K562 (cell line): ENCODE measurements around the gene LTK. TPM values are rescaled to one million over a fixed set of nuclear protein-coding genes. Genes with fewer than 3 reads are reported as not detected.

Source experiments
- ATAC-seq: fragments of 200-7000 bp; cut with Tn5 transposase; 3 replicates; pipeline ENCODE4 v1.9.1; 2020; ENCODE audit warnings: moderate library complexity
- BruUV-seq: library from RNA; stranded (reverse); fragments of 400-500 nt; replicated peaks from 2 replicates; lab custom pipeline; 2021; lab: Mats Ljungman, UMichigan
- CTCF ChIA-PET: fragments of 300-600 bp; formaldehyde crosslinking; extraction: SDS; loops from one replicate; lab custom pipeline; 2021; ENCODE audit warnings: low intra/inter-chr PET ratio; lab: Yijun Ruan, JAX
- POLR2A ChIA-PET: fragments of 300-600, 350-650 bp; sonication (Branson Sonifier 250); formaldehyde crosslinking; extraction: SDS; loops from one replicate; lab custom pipeline; 2021; ENCODE audit warnings: antibody characterized with exemption, inconsistent platforms; lab: Yijun Ruan, JAX
- DNase-seq, 4 experiments: peaks; one replicate each; pipeline versions ENCODE4 v3.0.0 to v3.0.0-alpha.2; 2011 to 2018; ENCODE audit warnings: low spot score in 3 of 4, mixed read lengths in 3 of 4; ENCODE audit errors: extremely low read depth in 1 of 4
- FAIRE-seq: peaks from 2 replicates; lab custom pipeline; 2011; peaks lifted over from hg19 to GRCh38; lab: Jason Lieb, UNC
- H2AFZ ChIP-seq: 2 replicates; pipeline ENCODE4 v1.6.0; 2011; ENCODE audit warnings: low read depth, low read length, control low read depth, inconsistent platforms
- H3K27ac ChIP-seq: fragments of 200-600 bp; 3 replicates; pipeline ENCODE4 v1.8.0; 2011; ENCODE audit warnings: low read depth, mild to moderate bottlenecking, control low read depth, inconsistent platforms, low read length, moderate library complexity, mixed read lengths; ENCODE audit errors: extremely low read depth
- H3K27me3 ChIP-seq, 2 experiments: fragments of 300-600 bp in 1 of 2; 2 replicates in 1 of 2; 3 replicates in 1 of 2; pipeline versions ENCODE4 v1.6.0 to v1.8.0; 2011; ENCODE audit warnings: inconsistent platforms in 2 of 2, low read length in 2 of 2, mild to moderate bottlenecking in 1 of 2, mixed read lengths in 1 of 2, moderate library complexity in 1 of 2; ENCODE audit not compliant: control insufficient read depth in 2 of 2, insufficient read depth in 2 of 2
- H3K36me3 ChIP-seq: fragments of 300-600 bp; 3 replicates; pipeline ENCODE4 v1.8.0; 2011; ENCODE audit warnings: mild to moderate bottlenecking, low read length, inconsistent platforms; ENCODE audit not compliant: control insufficient read depth, insufficient read depth
- H3K4me1 ChIP-seq, 2 experiments: fragments of 200-600 bp in 1 of 2; replicated peaks in 1 of 2; 2 replicates in 1 of 2; 3 replicates in 1 of 2; pipeline versions ENCODE4 v1.5.1 to v1.8.0; 2011; ENCODE audit warnings: inconsistent platforms in 2 of 2, low read length in 2 of 2, mild to moderate bottlenecking in 1 of 2, mixed read lengths in 1 of 2, moderate library complexity in 1 of 2; ENCODE audit not compliant: control insufficient read depth in 2 of 2, insufficient read depth in 2 of 2
- H3K4me2 ChIP-seq: 2 replicates; pipeline ENCODE4 v1.6.1; 2011; ENCODE audit warnings: low read length, control low read depth, inconsistent platforms, mixed read lengths; ENCODE audit not compliant: insufficient read depth
- H3K4me3 ChIP-seq: fragments of 200-600 bp; sonication (generic), shearing (Covaris generic); 2 replicates; pipeline ENCODE4 v1.5.1; 2016; ENCODE audit warnings: control low read depth, inconsistent platforms
- H3K79me2 ChIP-seq: fragments of 200-600 bp; 3 replicates; pipeline ENCODE4 v1.8.0; 2011; ENCODE audit warnings: low read length, inconsistent platforms; ENCODE audit not compliant: control insufficient read depth, insufficient read depth
- H3K9ac ChIP-seq, 2 experiments: 2 replicates each; pipeline versions ENCODE4 v1.6.0 to v1.6.1; 2011; ENCODE audit warnings: low read depth in 2 of 2, low read length in 2 of 2, control low read depth in 1 of 2, inconsistent platforms in 1 of 2, mild to moderate bottlenecking in 1 of 2, mixed read lengths in 1 of 2; ENCODE audit not compliant: insufficient read depth in 1 of 2
- H3K9me1 ChIP-seq: one replicate; pipeline ENCODE4 v1.6.0; 2011; ENCODE audit warnings: inconsistent platforms, mild to moderate bottlenecking, low read length, moderate library complexity; ENCODE audit not compliant: control insufficient read depth, insufficient read depth
- H3K9me3 ChIP-seq: replicated peaks from 2 replicates; pipeline ENCODE4 v1.5.1; 2011; ENCODE audit warnings: low read depth, low read length, inconsistent platforms; ENCODE audit not compliant: control insufficient read depth, insufficient read depth
- H4K20me1 ChIP-seq: replicated peaks from 2 replicates; pipeline ENCODE4 v1.6.1; 2011; ENCODE audit warnings: low read length, inconsistent platforms, mixed read lengths; ENCODE audit not compliant: control insufficient read depth, insufficient read depth
- HDAC1 ChIP-seq, 2 experiments: fragments of 450-650 bp; IDR thresholded peaks; 2 replicates each; pipeline ENCODE4 v1.6.1; 2016 to 2017; ENCODE audit warnings: inconsistent platforms in 1 of 2, mild to moderate bottlenecking in 1 of 2, moderate library complexity in 1 of 2
- KDM1A ChIP-seq, 2 experiments: fragments of 450-650 bp; IDR thresholded peaks; 2 replicates each; pipeline ENCODE4 v1.6.1; 2016; ENCODE audit warnings: mild to moderate bottlenecking in 2 of 2
- MTA1 ChIP-seq: fragments of 450-650 bp; IDR thresholded peaks from 2 replicates; pipeline ENCODE4 v1.6.1; 2017; ENCODE audit warnings: borderline replicate concordance
- SIX5 ChIP-seq, 2 experiments: IDR thresholded peaks; 2 replicates each; pipeline ENCODE4 v1.6.1; 2011; ENCODE audit warnings: low read length in 2 of 2, borderline replicate concordance in 1 of 2, low read depth in 1 of 2, mild to moderate bottlenecking in 1 of 2, moderate library complexity in 1 of 2; ENCODE audit not compliant: insufficient read depth in 1 of 2
- ZKSCAN8 ChIP-seq: fragments of 200-800 bp; sonication (Bioruptor generic); IDR thresholded peaks from 2 replicates; pipeline ENCODE4 v1.6.1; 2016; ENCODE audit warnings: missing genetic modification characterization, missing compliant biosample characterization
- ZNF512 ChIP-seq: IDR thresholded peaks from 2 replicates; pipeline ENCODE4 v1.6.1; 2016; ENCODE audit warnings: missing genetic modification characterization, missing compliant biosample characterization
- WGBS: fragments of 100-300 bp; shearing (Covaris generic); methylation state at CpG from one replicate; pipeline ENCODE4 v1.1.6; 2016; ENCODE audit warnings: low coverage, mixed read lengths; ENCODE audit not compliant: insufficient coverage; ENCODE audit errors: missing lambda C conversion rate; 5-methylcytosine and 5-hydroxymethylcytosine counted together
- in situ Hi-C: fragments of 300-500 bp; cut with MboI; formaldehyde crosslinking; loops from 4 replicates; pipeline ENCODE4 v1.15.0; 2018; ENCODE audit warnings: inconsistent platforms, mixed read lengths
- intact Hi-C: fragments of 100-400 bp; cut with micrococcal nuclease; formaldehyde crosslinking; loops from 2 replicates; pipeline ENCODE4 v1.14.2; 2022
- polyA plus RNA-seq, 8 experiments: library from polyadenylated mRNA; depleted of rRNA in 4 of 8; stranded (reverse) in 5 of 8; unstranded in 3 of 8; fragments of >200 nt; fragmentation: Nextera tagmentation in 2 of 8; fragmentation: Illumina TruSeq in 1 of 8; extraction: Ambion mirVana in 2 of 8; extraction: Trizol in 1 of 8; gene quantifications; 2 replicates each; pipeline versions ENCODE4 v1.2.1 to v1.2.3, GENCODE V29; 2011 to 2014; ENCODE audit warnings: inconsistent platforms in 1 of 8, missing spikeins in 1 of 8
- total RNA-seq, 7 experiments: library from RNA; depleted of rRNA in 6 of 7; stranded (reverse); fragments of >200 nt in 6 of 7; fragmentation: Illumina TruSeq in 2 of 7; extraction: Trizol in 2 of 7; gene quantifications; 2 replicates each; pipeline versions ENCODE4 v1.2.1 to v1.2.3, GENCODE V29; 2011 to 2021; ENCODE audit warnings: low replicate concordance in 1 of 7

Gene LTK
- total and polyA plus RNA-seq, 9 of the 15 experiments (the other 6 are each of a cell fraction or from before 2014, with no cell fraction given) = 0.25 to 4.4 (median 1.8) TPM

GRCh38 chr15:41556677-41557076, 43.0 kb upstream of the LTK start:
- POLR2A ChIA-PET = interaction anchor here (1.5 kb wide), 1 partner anchor 13 kb away, joined by 5 read pairs; the partner anchor contains the start of gene RPAP1
- no TSS peak for BruUV-seq
- ATAC-seq (no peak), FAIRE-seq (no peak), DNase-seq (no peak)
- Histone ChIP-seq H3K9ac (no peak overlapping the region), H3K27me3 (no peaks in the 10 kb centered on the region), H3K9me1 (no peaks in the 10 kb centered on the region), H3K79me2 (peaks cover 17% of the 10 kb centered on the region), H2AFZ (peak overlapping the region; percentile 51; the same call in 1 of the 2 replicates), H3K4me3 (no peak overlapping the region), H3K9me3 (no peaks in the 10 kb centered on the region), H3K27ac (no peak overlapping the region; the same call in 2 of the 3 replicates), H4K20me1 (no peaks in the 10 kb centered on the region), H3K36me3 (peaks cover 9% of the 10 kb centered on the region; the same call in 1 of the 3 replicates), H3K4me1 (peaks cover 26 to 42% of the 10 kb centered on the region in 2 experiments), H3K4me2 (no peak overlapping the region)
- intact Hi-C loops = loop anchor here (1.0 to 5.0 kb wide), 5 partner anchors 32 to 255 kb away; partner anchors contain the start of genes MAPKBP1 and MGA
- TF ChIP-seq SIX5 (IDR thresholded peaks at IDR 0.05; ENCODE audit: borderline replicate concordance in 1 of 2, insufficient read depth in 1 of 2, low read depth in 1 of 2, low read length in 2 of 2) (no peak), MTA1 (peak; percentile 55; the same call in 1 of the 2 replicates), ZKSCAN8 (no peak), HDAC1 (IDR thresholded peaks at IDR 0.05) (0 out of 4 replicates have a peak, but pooled peaks of 1 of the 2 experiments have one; percentile 21), ZNF512 (tag) (peak; percentile 88), KDM1A (IDR thresholded peaks at IDR 0.05) (no peak)
- CTCF ChIA-PET = interaction anchor here (0.6 to 1.0 kb wide), 3 partner anchors 32 to 349 kb away, joined by 3 to 4 read pairs (median 3); no protein-coding TSS in a partner anchor
- in situ Hi-C loops = no loop called here
- 68% methylated on average over 2 of the region's 5 CpGs for WGBS
